ENCODE data around the gene WDR62.

Gene WDR62

DNA sequence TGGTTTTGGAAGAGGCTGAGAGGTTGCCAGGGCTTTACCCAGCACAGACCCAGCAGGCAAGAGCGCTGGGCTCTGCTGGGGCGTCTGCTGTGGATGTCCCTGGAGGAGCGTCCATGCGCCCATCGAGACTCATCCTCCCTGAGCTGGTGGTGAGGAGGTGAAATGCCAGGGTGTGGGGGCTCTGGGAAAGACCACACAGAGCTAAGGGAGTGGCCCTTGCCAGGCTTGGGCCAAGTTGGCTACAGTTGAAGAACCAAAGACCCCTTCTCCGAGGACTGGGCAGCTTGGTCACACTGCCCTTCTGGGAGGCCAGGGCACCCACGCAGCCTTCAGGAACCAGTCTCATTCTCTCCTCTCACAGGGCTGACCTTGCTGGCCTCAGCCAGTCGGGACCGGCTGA lies 31.6 kb downstream of the WDR62 start:
- no peaks in the 10 kb centered on the region for H3K4me1 ChIP-seq (ENCODE audit: insufficient read depth, low read length)
- H3K9me3 ChIP-seq (ENCODE audit: insufficient read depth, low read depth, low read length), result no peaks in the 10 kb centered on the region
- H3K27ac ChIP-seq (ENCODE audit: low read length), result no peak overlapping the region
- peaks cover 96% of the 10 kb centered on the region for H3K36me3 ChIP-seq (ENCODE audit: insufficient read depth, low read depth, low read length)
- H3K27me3 ChIP-seq (ENCODE audit: insufficient read depth, low read length), result no peaks in the 10 kb centered on the region
- no peak overlapping the region for H3K9ac ChIP-seq (ENCODE audit: low read depth, low read length)
- H3K4me3 ChIP-seq (ENCODE audit: low read length), result no peak overlapping the region

DNA sequence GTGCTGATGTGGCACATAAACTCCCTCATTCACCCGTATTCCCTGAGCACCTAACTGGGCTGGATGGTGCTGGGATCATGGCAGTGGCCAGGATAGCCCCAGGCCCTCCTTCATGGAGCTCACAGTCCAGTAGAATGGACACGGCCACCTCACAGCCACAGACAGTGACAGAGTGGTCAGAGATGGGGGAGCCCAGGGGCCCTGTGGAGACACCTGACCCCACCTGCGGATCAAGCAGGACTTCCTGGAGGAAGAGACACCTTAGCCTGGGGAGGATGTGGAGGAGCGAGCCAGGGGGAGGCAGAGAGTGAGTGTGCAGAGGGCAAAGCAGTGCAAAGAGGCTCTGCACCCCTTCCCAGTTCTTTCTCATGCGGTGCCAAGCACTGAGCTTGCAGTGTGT lies 35.1 kb downstream of the WDR62 start:
- Histone ChIP-seq H3K9me3 (ENCODE audit: insufficient read depth, low read depth, low read length) (no peaks in the 10 kb centered on the region), H3K9ac (ENCODE audit: low read depth, low read length) (no peak overlapping the region), H3K4me3 (ENCODE audit: low read length) (no peak overlapping the region), H3K27me3 (ENCODE audit: insufficient read depth, low read length) (no peaks in the 10 kb centered on the region), H3K27ac (ENCODE audit: low read length) (no peak overlapping the region), H3K36me3 (ENCODE audit: insufficient read depth, low read depth, low read length) (peaks cover 93% of the 10 kb centered on the region), H3K4me1 (ENCODE audit: insufficient read depth, low read length) (no peaks in the 10 kb centered on the region)

DNA sequence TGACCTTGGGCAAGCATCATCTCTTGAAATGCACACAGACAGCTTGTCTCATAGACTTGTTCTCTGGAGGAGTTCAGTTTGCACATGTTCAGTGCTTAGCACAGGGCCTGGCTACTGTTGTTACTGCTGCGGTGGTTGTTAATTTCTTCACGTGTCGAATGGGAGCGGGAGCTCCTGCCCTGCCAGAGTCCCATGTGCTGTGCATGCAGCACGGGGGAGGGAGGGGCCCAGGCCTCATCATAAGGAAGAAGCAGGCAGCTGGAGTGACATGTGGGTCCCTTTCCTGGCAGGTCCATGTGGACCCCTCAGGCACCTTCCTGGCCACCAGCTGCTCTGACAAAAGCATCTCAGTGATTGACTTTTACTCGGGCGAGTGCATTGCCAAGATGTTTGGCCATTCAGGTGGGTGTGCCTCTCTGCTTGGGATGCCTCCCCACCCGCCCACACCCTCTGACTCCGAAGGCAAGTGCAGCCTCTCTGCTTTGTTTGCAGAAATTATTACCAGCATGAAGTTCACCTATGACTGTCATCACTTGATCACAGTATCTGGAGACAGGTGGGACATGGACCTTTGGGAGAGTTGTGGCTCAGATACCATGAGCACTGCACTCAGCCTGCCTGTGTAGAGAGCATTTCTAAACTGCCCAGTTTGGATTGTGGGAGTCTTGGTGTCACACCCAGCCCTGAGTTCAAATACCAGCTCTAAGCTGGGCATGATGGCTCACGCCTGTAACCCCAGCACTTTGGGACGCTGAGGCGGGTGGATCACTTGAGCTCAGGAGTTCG lies 36.4 kb downstream of the WDR62 start:
- Histone ChIP-seq H3K27me3 (ENCODE audit: insufficient read depth, low read length) (no peaks in the 10 kb centered on the region), H3K4me1 (ENCODE audit: insufficient read depth, low read length) (no peaks in the 10 kb centered on the region), H3K27ac (ENCODE audit: low read length) (no peak overlapping the region), H3K4me3 (ENCODE audit: low read length) (no peak overlapping the region), H3K9ac (ENCODE audit: low read depth, low read length) (no peak overlapping the region), H3K9me3 (ENCODE audit: insufficient read depth, low read depth, low read length) (no peaks in the 10 kb centered on the region), H3K36me3 (ENCODE audit: insufficient read depth, low read depth, low read length) (peaks cover 92% of the 10 kb centered on the region)

GRCh38 chr19:36092566-36092965 lies 37.9 kb downstream of the WDR62 start:
- Histone ChIP-seq H3K4me3 (ENCODE audit: low read length) (no peak overlapping the region), H3K9me3 (ENCODE audit: insufficient read depth, low read depth, low read length) (no peaks in the 10 kb centered on the region), H3K9ac (ENCODE audit: low read depth, low read length) (no peak overlapping the region), H3K36me3 (ENCODE audit: insufficient read depth, low read depth, low read length) (peaks cover 87% of the 10 kb centered on the region), H3K4me1 (ENCODE audit: insufficient read depth, low read length) (no peaks in the 10 kb centered on the region), H3K27ac (ENCODE audit: low read length) (no peak overlapping the region), H3K27me3 (ENCODE audit: insufficient read depth, low read length) (no peaks in the 10 kb centered on the region)

GRCh38 chr19:36093146-36093662 lies 38.5 kb downstream of the WDR62 start:
- Histone ChIP-seq H3K27ac (ENCODE audit: low read length) (no peak overlapping the region), H3K9me3 (ENCODE audit: insufficient read depth, low read depth, low read length) (no peaks in the 10 kb centered on the region), H3K9ac (ENCODE audit: low read depth, low read length) (no peak overlapping the region), H3K27me3 (ENCODE audit: insufficient read depth, low read length) (no peaks in the 10 kb centered on the region), H3K36me3 (ENCODE audit: insufficient read depth, low read depth, low read length) (peaks cover 87% of the 10 kb centered on the region), H3K4me1 (ENCODE audit: insufficient read depth, low read length) (no peaks in the 10 kb centered on the region), H3K4me3 (ENCODE audit: low read length) (no peak overlapping the region)

- H3K27ac ChIP-seq (ENCODE audit: low read length), result no peak overlapping the region
- H3K9me3 ChIP-seq (ENCODE audit: insufficient read depth, low read depth, low read length), result no peaks in the 10 kb centered on the region
- no peak overlapping the region for H3K9ac ChIP-seq (ENCODE audit: low read depth, low read length)
- no peaks in the 10 kb centered on the region for H3K27me3 ChIP-seq (ENCODE audit: insufficient read depth, low read length)
- H3K4me3 ChIP-seq (ENCODE audit: low read length), result no peak overlapping the region
- peaks cover 87% of the 10 kb centered on the region for H3K36me3 ChIP-seq (ENCODE audit: insufficient read depth, low read depth, low read length)
- no peaks in the 10 kb centered on the region for H3K4me1 ChIP-seq (ENCODE audit: insufficient read depth, low read length)
These were observed 39.0 kb downstream of the WDR62 start for GRCh38 chr19:36093687-36094086.

- no peak overlapping the region for H3K4me3 ChIP-seq (ENCODE audit: low read length)
- peaks cover 87% of the 10 kb centered on the region for H3K36me3 ChIP-seq (ENCODE audit: insufficient read depth, low read depth, low read length)
- no peak overlapping the region for H3K27ac ChIP-seq (ENCODE audit: low read length)
- H3K27me3 ChIP-seq (ENCODE audit: insufficient read depth, low read length), result no peaks in the 10 kb centered on the region
- no peak overlapping the region for H3K9ac ChIP-seq (ENCODE audit: low read depth, low read length)
- no peaks in the 10 kb centered on the region for H3K9me3 ChIP-seq (ENCODE audit: insufficient read depth, low read depth, low read length)
- H3K4me1 ChIP-seq (ENCODE audit: insufficient read depth, low read length), result no peaks in the 10 kb centered on the region
These were observed 42.3 kb downstream of the WDR62 start for GRCh38 chr19:36097036-36097435.

DNA sequence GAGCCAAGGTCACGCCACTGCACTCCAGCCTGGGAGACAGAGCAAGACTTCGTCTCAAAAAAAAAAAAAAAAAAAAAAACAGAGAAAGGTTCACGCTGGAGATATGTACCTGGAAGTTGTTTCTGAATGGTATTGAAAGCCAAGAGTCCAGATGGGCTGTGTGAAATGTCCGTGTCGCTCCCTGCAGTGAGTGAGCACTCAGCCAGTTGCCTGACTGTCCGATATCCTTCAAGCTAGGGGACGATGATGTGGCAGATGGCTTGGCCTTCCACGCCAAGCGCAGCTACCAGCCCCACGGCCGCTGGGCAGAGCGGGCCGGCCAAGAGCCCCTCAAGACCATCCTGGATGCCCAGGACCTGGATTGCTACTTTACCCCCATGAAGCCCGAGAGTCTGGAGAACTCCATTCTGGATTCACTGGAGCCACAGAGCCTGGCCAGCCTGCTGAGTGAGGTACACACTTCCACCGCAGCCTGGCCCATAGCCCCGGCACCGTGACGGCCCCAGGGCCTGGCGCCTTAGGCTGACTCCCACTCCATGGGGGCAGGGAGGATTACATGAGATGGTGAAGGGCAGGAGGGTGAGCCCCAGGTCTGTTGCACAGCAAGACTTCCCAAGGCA lies 44.6 kb downstream of the WDR62 start:
- peaks cover 88% of the 10 kb centered on the region for H3K36me3 ChIP-seq (ENCODE audit: insufficient read depth, low read depth, low read length)
- H3K27ac ChIP-seq (ENCODE audit: low read length), result no peak overlapping the region
- no peaks in the 10 kb centered on the region for H3K9me3 ChIP-seq (ENCODE audit: insufficient read depth, low read depth, low read length)
- H3K9ac ChIP-seq (ENCODE audit: low read depth, low read length), result no peak overlapping the region
- H3K4me1 ChIP-seq (ENCODE audit: insufficient read depth, low read length), result no peaks in the 10 kb centered on the region
- no peaks in the 10 kb centered on the region for H3K27me3 ChIP-seq (ENCODE audit: insufficient read depth, low read length)
- H3K4me3 ChIP-seq (ENCODE audit: low read length), result no peak overlapping the region

DNA sequence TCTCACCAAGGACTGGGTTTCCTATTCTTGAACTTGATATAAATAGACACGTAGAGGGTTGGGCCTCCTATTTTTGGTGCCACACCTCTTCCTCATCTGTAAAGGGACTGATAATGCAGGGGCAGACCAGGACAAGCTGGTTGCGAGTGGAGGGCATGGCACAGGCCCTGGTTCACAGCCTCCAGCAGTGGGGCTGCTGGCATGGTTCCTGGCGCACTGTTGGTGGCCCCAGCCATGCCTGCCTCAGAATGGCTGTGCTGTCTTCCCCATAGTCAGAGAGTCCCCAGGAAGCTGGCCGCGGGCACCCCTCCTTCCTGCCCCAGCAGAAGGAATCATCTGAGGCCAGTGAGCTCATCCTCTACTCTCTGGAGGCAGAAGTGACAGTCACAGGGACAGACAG lies 45.8 kb downstream of the WDR62 start:
- no peak overlapping the region for H3K27ac ChIP-seq (ENCODE audit: low read length)
- no peaks in the 10 kb centered on the region for H3K27me3 ChIP-seq (ENCODE audit: insufficient read depth, low read length)
- H3K9me3 ChIP-seq (ENCODE audit: insufficient read depth, low read depth, low read length), result no peaks in the 10 kb centered on the region
- H3K9ac ChIP-seq (ENCODE audit: low read depth, low read length), result no peak overlapping the region
- no peaks in the 10 kb centered on the region for H3K4me1 ChIP-seq (ENCODE audit: insufficient read depth, low read length)
- no peak overlapping the region for H3K4me3 ChIP-seq (ENCODE audit: low read length)
- peaks cover 89% of the 10 kb centered on the region for H3K36me3 ChIP-seq (ENCODE audit: insufficient read depth, low read depth, low read length)

DNA sequence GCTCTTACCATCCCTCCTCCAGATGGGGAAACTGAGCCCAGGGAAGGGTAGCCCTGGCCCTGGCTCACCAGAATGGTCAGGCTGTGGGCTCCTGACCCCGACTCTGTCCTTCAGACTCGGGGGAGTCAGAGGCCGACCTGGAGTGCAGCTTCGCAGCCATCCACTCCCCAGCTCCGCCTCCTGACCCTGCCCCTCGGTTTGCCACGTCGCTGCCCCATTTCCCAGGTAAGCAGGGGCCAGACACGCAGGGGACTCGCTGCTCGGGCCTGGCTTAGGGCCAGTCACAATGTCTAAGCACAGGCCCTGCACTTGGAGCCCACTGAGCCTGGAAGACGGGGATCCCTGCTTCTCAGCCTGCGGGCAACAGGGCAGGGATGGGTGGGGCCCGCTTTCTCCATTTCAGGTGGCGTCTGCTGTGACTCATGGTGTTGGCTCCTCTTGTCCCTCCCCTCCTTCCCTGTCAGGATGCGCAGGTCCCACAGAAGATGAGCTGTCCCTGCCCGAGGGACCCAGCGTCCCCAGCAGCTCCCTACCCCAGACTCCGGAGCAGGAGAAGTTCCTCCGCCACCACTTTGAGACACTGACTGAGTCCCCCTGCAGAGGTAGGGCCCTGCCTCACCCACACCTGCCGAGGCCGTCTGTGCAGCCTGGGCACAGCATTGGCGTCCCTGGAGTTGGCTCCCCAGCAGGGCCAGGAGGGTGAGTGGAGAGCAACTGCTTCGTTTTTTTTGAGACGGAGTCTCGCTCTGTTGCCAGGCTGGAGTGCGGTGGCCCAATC lies 47.0 kb downstream of the WDR62 start:
- H3K27ac ChIP-seq (ENCODE audit: low read length), result no peak overlapping the region
- H3K4me3 ChIP-seq (ENCODE audit: low read length), result no peak overlapping the region
- H3K36me3 ChIP-seq (ENCODE audit: insufficient read depth, low read depth, low read length), result peaks cover 87% of the 10 kb centered on the region
- no peaks in the 10 kb centered on the region for H3K9me3 ChIP-seq (ENCODE audit: insufficient read depth, low read depth, low read length)
- H3K9ac ChIP-seq (ENCODE audit: low read depth, low read length), result no peak overlapping the region
- H3K27me3 ChIP-seq (ENCODE audit: insufficient read depth, low read length), result no peaks in the 10 kb centered on the region
- no peaks in the 10 kb centered on the region for H3K4me1 ChIP-seq (ENCODE audit: insufficient read depth, low read length)

DNA sequence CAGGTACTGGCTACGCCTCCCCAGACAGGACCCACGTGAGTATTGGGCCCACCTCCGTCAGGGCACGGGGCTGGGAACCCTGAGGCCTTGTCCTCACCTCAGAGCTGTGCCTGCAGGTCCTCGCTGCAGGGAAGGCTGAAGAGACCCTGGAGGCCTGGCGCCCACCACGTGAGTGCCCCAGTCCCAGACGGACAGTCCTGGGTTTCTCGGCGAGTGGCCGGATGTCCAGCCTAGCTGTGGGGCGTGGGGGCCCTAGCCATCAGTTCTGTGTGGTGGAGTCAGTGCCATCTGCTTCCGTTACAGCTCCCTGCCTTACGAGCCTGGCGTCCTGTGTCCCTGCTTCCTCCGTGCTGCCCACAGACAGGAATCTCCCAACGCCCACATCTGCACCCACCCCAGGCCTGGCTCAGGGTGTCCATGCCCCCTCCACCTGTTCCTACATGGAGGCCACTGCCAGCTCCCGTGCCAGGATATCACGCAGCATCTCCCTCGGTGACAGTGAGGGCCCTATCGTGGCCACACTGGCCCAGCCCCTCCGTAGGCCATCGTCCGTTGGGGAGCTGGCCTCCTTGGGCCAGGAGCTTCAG lies 48.4 kb downstream of the WDR62 start:
- Histone ChIP-seq H3K36me3 (ENCODE audit: insufficient read depth, low read depth, low read length) (peaks cover 74% of the 10 kb centered on the region), H3K4me3 (ENCODE audit: low read length) (no peak overlapping the region), H3K4me1 (ENCODE audit: insufficient read depth, low read length) (no peaks in the 10 kb centered on the region; the same call in 1 of the 2 replicates)

More for the DNA sequence above, 48.4 kb downstream of the WDR62 start:
- Histone ChIP-seq H3K27ac (ENCODE audit: low read length) (no peak overlapping the region), H3K9ac (ENCODE audit: low read depth, low read length) (no peak overlapping the region), H3K9me3 (ENCODE audit: insufficient read depth, low read depth, low read length) (no peaks in the 10 kb centered on the region), H3K27me3 (ENCODE audit: insufficient read depth, low read length) (no peaks in the 10 kb centered on the region)
